ENCODE results near the gene SFMBT2.

DNA sequence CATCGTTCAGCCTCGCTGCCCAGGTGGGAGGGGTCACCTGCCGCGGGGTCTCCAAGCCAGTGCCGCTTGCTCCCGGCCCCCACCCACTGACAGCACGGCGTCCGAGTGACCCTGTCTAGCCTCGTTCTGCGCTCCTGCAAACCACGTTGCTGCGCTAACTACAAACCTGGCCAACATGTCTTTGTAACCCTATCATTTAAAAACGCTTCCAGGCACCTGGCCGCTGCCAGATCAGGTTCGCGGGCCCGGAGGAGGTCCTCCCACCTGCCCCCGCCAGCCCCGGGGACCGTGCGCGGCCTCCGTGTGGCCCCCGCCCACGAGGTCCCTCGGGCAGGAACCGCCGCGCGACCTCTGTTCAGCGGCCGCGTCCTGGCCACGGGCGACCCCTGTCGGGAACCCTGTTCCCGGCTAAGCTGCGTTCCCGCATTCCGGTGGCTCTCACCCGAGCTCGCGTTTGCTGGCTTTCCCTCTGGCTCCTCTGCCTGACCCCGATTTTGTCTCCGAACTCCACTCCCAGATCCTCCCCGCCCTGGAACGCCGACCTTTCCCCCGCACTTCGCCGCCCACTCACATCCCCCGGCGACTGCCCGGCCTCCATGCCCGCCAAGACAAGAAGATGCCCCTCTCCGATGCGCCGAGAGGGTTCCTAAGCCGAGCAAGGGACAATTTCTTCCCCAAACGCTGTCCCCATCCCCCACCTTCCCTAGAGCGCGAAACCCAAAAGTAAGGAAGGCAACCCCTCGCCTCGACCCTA lies 2.4 kb downstream of the SFMBT2 start:
- TF ChIP-seq HDGF (IDR thresholded peaks at IDR 0.05; ENCODE audit: borderline replicate concordance), result no peak
- TF ChIP-seq SP1 (IDR thresholded peaks at IDR 0.05), result no peak
- TF ChIP-seq, protein P1, sequence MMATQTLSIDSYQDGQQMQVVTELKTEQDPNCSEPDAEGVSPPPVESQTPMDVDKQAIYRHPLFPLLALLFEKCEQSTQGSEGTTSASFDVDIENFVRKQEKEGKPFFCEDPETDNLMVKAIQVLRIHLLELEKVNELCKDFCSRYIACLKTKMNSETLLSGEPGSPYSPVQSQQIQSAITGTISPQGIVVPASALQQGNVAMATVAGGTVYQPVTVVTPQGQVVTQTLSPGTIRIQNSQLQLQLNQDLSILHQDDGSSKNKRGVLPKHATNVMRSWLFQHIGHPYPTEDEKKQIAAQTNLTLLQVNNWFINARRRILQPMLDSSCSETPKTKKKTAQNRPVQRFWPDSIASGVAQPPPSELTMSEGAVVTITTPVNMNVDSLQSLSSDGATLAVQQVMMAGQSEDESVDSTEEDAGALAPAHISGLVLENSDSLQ (IDR thresholded peaks at IDR 0.05), result no peak
- no peak for TF ChIP-seq BHLHE40 (IDR thresholded peaks at IDR 0.05; ENCODE audit: borderline replicate concordance)
- no peak for TF ChIP-seq TARDBP (IDR thresholded peaks at IDR 0.05)
- TF ChIP-seq ARNT (IDR thresholded peaks at IDR 0.05), result no peak
- TF ChIP-seq SUZ12 (IDR thresholded peaks at IDR 0.05), result no peak
- no peak for TF ChIP-seq FOXM1 (IDR thresholded peaks at IDR 0.05; ENCODE audit: borderline replicate concordance)
- no peak for TF ChIP-seq ZNF384 (IDR thresholded peaks at IDR 0.05)
- TF ChIP-seq FOXK2 (IDR thresholded peaks at IDR 0.05), result no peak
- no peak for TF ChIP-seq FOXA1 (IDR thresholded peaks at IDR 0.05)
- no peak for TF ChIP-seq ELF4 (IDR thresholded peaks at IDR 0.05)
- no peak for TF ChIP-seq NFRKB (IDR thresholded peaks at IDR 0.05)
- TF ChIP-seq LEF1 (IDR thresholded peaks at IDR 0.05; ENCODE audit: borderline replicate concordance), result no peak

All from HEK293T (cell line).